ENCODE measurements around the gene EHBP1.

- TF ChIP-seq MYC (IDR thresholded peaks at IDR 0.05; ENCODE audit: low read depth, low read length) (no peak), CTCF (IDR thresholded peaks at IDR 0.05; ENCODE audit: low read depth, low read length) (no peak), POLR2A (IDR thresholded peaks at IDR 0.05; ENCODE audit: extremely low read depth, insufficient read length) (no peak), MAX (IDR thresholded peaks at IDR 0.05; ENCODE audit: low read depth, low read length) (no peak)
Measured at GRCh38 chr2:62812921-62813825, 107.7 kb downstream of the EHBP1 start.
